Liver (tissue), 9 donors: ENCODE results near the gene EIF4E3. TPM values are rescaled to one million over a fixed set of nuclear protein-coding genes. Genes with fewer than 3 reads are reported as not detected.

Experiments
- DNase-seq: peaks from one replicate; pipeline ENCODE4 v3.0.0-alpha.2; 2017; ENCODE audit warnings: low spot score
- H3K27ac ChIP-seq, 2 donors: one replicate each; pipeline ENCODE4 v1.7.0; 2013; ENCODE audit warnings: inconsistent platforms in 2 of 2, low read length in 2 of 2, control low read depth in 1 of 2, low read depth in 1 of 2, mild to moderate bottlenecking in 1 of 2
- H3K27me3 ChIP-seq, 4 donors: one replicate each; pipeline versions ENCODE4 v1.6.1 to v1.7.0; 2013; ENCODE audit warnings: low read length in 3 of 4, inconsistent platforms in 1 of 4, mild to moderate bottlenecking in 1 of 4, moderate library complexity in 1 of 4; ENCODE audit not compliant: control insufficient read depth in 4 of 4, insufficient read depth in 4 of 4
- H3K36me3 ChIP-seq, 4 donors: one replicate each; pipeline versions ENCODE4 v1.6.1 to v1.7.0; 2013; ENCODE audit warnings: low read length in 3 of 4, mild to moderate bottlenecking in 3 of 4, low read depth in 1 of 4, moderate library complexity in 1 of 4; ENCODE audit not compliant: control insufficient read depth in 4 of 4, insufficient read depth in 3 of 4
- H3K4me1 ChIP-seq, 4 donors: one replicate each; pipeline versions ENCODE4 v1.6.1 to v1.7.0; 2013; ENCODE audit warnings: low read length in 3 of 4, mild to moderate bottlenecking in 3 of 4, moderate library complexity in 1 of 4; ENCODE audit not compliant: control insufficient read depth in 4 of 4, insufficient read depth in 4 of 4
- H3K4me3 ChIP-seq, 3 donors: one replicate each; pipeline versions ENCODE4 v1.6.1 to v1.7.0; 2013; ENCODE audit warnings: low read length in 3 of 3, control low read depth in 1 of 3, low read depth in 1 of 3, mild to moderate bottlenecking in 1 of 3
- H3K9ac ChIP-seq, 2 donors: one replicate each; pipeline ENCODE4 v1.7.0; 2013; ENCODE audit warnings: low read length in 2 of 2, mild to moderate bottlenecking in 2 of 2, moderate library complexity in 2 of 2, control low read depth in 1 of 2, low read depth in 1 of 2
- H3K9me3 ChIP-seq, 4 donors: one replicate each; pipeline versions ENCODE4 v1.6.1 to v1.7.0; 2013; ENCODE audit warnings: low read length in 3 of 4; ENCODE audit not compliant: control insufficient read depth in 4 of 4
- EGR1 ChIP-seq, 2 donors: IDR thresholded peaks; 2 replicates each; pipeline ENCODE4 v1.6.1; 2016 to 2018; ENCODE audit warnings: antibody characterized with exemption in 2 of 2, low read depth in 2 of 2
- FOXA1 ChIP-seq: IDR thresholded peaks from 2 replicates; pipeline ENCODE4 v1.6.1; 2016; ENCODE audit warnings: antibody characterized with exemption
- HNF4A ChIP-seq, 2 donors: conservative IDR thresholded peaks; 2 replicates each; pipeline ENCODE4 v1.6.1; 2016; ENCODE audit warnings: antibody characterized with exemption in 2 of 2, mild to moderate bottlenecking in 2 of 2
- HNF4G ChIP-seq: IDR thresholded peaks from 2 replicates; pipeline ENCODE4 v1.6.1; 2016; ENCODE audit warnings: antibody characterized with exemption
- JUND ChIP-seq, 2 donors: IDR thresholded peaks; 2 replicates each; pipeline ENCODE4 v1.6.1; 2016; ENCODE audit warnings: antibody characterized with exemption in 2 of 2
- NR2F2 ChIP-seq: IDR thresholded peaks from 2 replicates; pipeline ENCODE4 v1.6.1; 2016; ENCODE audit warnings: antibody characterized with exemption
- YY1 ChIP-seq: IDR thresholded peaks from 2 replicates; pipeline ENCODE4 v1.6.1; 2016; ENCODE audit warnings: antibody characterized with exemption, mild to moderate bottlenecking
- WGBS: extraction: QIAGEN DNeasy Blood & Tissue Kit; methylation state at CpG from one replicate; pipeline ENCODE4 v1.1.7; 2013; 5-methylcytosine and 5-hydroxymethylcytosine counted together
- polyA plus RNA-seq, 2 donors: library from polyadenylated mRNA; stranded (reverse) in 1 of 2; unstranded in 1 of 2; fragments of 200-250 nt in 1 of 2; fragments of >200 nt in 1 of 2; fragmentation: Nextera tagmentation in 1 of 2; extraction: Ambion mirVana in 1 of 2; gene quantifications; one replicate each; pipeline versions ENCODE4 v1.2.1 to v1.2.3, GENCODE V29; 2013 to 2015
- total RNA-seq, 2 donors: library from RNA; depleted of rRNA; stranded (reverse); fragments of >200 nt; gene quantifications; one replicate each; pipeline ENCODE4 v1.2.3, GENCODE V29; 2014
- TF ChIP-seq, protein P1 (sequence below): IDR thresholded peaks from 2 replicates; pipeline ENCODE4 v1.6.1; 2016; ENCODE audit warnings: antibody characterized with exemption
- TF ChIP-seq, protein P2 (sequence below): IDR thresholded peaks from 2 replicates; pipeline ENCODE4 v1.6.1; 2016; ENCODE audit warnings: antibody characterized with exemption
- TF ChIP-seq, protein P3 (sequence below): IDR thresholded peaks from 2 replicates; pipeline ENCODE4 v1.6.1; 2016; ENCODE audit warnings: antibody characterized with exemption, mild to moderate bottlenecking
- TF ChIP-seq, protein P4 (sequence below): fragments of 150-350 bp; IDR thresholded peaks from 2 replicates; pipeline ENCODE4 v1.5.1; 2017; ENCODE audit warnings: improper control_type of control experiment, low read depth, low read length; ENCODE audit not compliant: missing input control
- donor health status: healthy.
- donor health status: healthy.
- donor health status: healthy.
- donor health status: healthy.
- donor health status: healthy.

The EIF4E3 gene
- total and polyA plus RNA-seq, 4 donors: 1.1 to 4.0 (median 2.6) TPM

DNA sequence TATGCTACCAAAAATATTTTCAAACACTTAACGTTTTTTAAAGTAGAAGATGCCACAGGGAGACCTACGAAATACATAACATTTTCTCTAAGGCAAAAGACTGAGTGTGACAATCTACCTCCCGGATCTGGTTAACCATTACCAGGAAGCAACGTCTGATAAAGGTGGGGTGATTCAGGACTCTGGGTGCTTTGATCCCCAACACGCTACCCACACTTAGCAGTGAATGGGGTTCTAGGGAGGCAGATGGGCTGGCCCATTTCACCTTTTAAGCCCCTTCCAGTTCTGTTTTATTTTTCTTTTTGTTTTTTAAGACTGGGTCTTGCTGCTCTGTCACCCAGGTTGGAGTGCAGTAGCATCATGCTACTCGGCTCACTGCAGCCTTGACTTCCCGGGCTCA is 39.5 kb downstream of the EIF4E3 start:
- Histone ChIP-seq H3K36me3 (no peaks in the 10 kb centered on the region), H3K9me3 (no peaks in the 10 kb centered on the region), H3K9ac (no peak overlapping the region), H3K27ac (no peak overlapping the region), H3K4me1 (no peaks in the 10 kb centered on the region), H3K27me3 (no peaks in the 10 kb centered on the region), H3K4me3 (no peak overlapping the region)
- no peak for DNase-seq
- 80% methylated on average over 7 of the region's 7 CpGs for WGBS
- TF ChIP-seq, protein P1, sequence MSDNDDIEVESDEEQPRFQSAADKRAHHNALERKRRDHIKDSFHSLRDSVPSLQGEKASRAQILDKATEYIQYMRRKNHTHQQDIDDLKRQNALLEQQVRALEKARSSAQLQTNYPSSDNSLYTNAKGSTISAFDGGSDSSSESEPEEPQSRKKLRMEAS: no peak
- TF ChIP-seq EGR1 (IDR thresholded peaks at IDR 0.05; ENCODE audit: low read depth in 2 of 2): no peak
- TF ChIP-seq, protein P2, sequence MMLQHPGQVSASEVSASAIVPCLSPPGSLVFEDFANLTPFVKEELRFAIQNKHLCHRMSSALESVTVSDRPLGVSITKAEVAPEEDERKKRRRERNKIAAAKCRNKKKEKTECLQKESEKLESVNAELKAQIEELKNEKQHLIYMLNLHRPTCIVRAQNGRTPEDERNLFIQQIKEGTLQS: no peak
- TF ChIP-seq HNF4G: no peak
- no peak for TF ChIP-seq YY1
- TF ChIP-seq NR2F2: no peak
- TF ChIP-seq HNF4A (conservative IDR thresholded peaks at IDR 0.05): no peak
- TF ChIP-seq, protein P3, sequence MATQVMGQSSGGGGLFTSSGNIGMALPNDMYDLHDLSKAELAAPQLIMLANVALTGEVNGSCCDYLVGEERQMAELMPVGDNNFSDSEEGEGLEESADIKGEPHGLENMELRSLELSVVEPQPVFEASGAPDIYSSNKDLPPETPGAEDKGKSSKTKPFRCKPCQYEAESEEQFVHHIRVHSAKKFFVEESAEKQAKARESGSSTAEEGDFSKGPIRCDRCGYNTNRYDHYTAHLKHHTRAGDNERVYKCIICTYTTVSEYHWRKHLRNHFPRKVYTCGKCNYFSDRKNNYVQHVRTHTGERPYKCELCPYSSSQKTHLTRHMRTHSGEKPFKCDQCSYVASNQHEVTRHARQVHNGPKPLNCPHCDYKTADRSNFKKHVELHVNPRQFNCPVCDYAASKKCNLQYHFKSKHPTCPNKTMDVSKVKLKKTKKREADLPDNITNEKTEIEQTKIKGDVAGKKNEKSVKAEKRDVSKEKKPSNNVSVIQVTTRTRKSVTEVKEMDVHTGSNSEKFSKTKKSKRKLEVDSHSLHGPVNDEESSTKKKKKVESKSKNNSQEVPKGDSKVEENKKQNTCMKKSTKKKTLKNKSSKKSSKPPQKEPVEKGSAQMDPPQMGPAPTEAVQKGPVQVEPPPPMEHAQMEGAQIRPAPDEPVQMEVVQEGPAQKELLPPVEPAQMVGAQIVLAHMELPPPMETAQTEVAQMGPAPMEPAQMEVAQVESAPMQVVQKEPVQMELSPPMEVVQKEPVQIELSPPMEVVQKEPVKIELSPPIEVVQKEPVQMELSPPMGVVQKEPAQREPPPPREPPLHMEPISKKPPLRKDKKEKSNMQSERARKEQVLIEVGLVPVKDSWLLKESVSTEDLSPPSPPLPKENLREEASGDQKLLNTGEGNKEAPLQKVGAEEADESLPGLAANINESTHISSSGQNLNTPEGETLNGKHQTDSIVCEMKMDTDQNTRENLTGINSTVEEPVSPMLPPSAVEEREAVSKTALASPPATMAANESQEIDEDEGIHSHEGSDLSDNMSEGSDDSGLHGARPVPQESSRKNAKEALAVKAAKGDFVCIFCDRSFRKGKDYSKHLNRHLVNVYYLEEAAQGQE: no peak
- no peak for TF ChIP-seq FOXA1
- TF ChIP-seq, protein P4, sequence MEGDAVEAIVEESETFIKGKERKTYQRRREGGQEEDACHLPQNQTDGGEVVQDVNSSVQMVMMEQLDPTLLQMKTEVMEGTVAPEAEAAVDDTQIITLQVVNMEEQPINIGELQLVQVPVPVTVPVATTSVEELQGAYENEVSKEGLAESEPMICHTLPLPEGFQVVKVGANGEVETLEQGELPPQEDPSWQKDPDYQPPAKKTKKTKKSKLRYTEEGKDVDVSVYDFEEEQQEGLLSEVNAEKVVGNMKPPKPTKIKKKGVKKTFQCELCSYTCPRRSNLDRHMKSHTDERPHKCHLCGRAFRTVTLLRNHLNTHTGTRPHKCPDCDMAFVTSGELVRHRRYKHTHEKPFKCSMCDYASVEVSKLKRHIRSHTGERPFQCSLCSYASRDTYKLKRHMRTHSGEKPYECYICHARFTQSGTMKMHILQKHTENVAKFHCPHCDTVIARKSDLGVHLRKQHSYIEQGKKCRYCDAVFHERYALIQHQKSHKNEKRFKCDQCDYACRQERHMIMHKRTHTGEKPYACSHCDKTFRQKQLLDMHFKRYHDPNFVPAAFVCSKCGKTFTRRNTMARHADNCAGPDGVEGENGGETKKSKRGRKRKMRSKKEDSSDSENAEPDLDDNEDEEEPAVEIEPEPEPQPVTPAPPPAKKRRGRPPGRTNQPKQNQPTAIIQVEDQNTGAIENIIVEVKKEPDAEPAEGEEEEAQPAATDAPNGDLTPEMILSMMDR: no peak

DNA sequence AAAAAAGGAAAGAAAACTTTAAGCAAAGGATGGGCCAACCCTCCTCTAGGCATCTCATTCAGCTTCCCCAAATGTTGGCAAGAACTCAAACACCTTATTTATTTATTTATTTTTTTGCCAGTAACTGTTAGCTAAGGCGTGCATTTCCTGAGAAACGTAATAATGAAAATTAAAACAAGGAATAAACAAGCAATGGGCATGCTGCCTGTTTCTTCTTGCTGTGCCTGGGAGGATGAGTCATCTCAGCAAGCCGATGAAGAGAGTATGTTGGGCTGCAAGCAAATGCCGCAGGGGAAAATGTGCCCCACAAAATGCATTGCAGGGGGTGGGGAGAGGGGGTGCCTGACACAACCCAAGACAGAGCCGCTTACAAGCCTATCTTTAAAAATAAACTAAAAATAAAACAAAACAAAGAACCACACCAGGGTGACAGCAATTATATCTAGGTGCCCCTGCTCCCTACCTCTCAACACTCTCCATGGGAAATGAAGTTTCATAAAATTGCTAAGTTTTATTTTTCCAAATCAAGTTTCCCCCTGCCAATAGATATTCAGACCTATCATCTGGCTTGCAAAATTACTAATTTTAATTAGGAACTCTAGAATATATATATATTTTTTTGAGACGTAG is 40.3 kb downstream of the EIF4E3 start:
- Histone ChIP-seq H3K9me3 (no peaks in the 10 kb centered on the region), H3K4me1 (no peaks in the 10 kb centered on the region), H3K9ac (no peak overlapping the region), H3K27ac (no peak overlapping the region), H3K36me3 (no peaks in the 10 kb centered on the region), H3K4me3 (no peak overlapping the region), H3K27me3 (no peaks in the 10 kb centered on the region)
- no peak for DNase-seq
- no peak for TF ChIP-seq FOXA1
- TF ChIP-seq YY1: no peak
- peak; percentile 63 to 70 for TF ChIP-seq JUND (IDR thresholded peaks at IDR 0.05)
- 72% methylated on average over 6 of the region's 6 CpGs for WGBS
